Stomach (tissue), 4 donors: ENCODE data around the gene CCDC69.

ENCODE experiments used
- POLR2A ChIP-seq, 4 donors: fragments of 450-650 bp; IDR thresholded peaks; one replicate each; pipeline ENCODE4 v1.6.1; 2016; ENCODE audit warnings: antibody characterized with exemption in 4 of 4, control low read depth in 2 of 4, mild to moderate bottlenecking in 1 of 4, moderate library complexity in 1 of 4
- POLR2AphosphoS5 ChIP-seq, 3 donors: sonication (generic); formaldehyde crosslinking; IDR thresholded peaks; one replicate each; pipeline ENCODE4 v1.6.1; 2016; ENCODE audit warnings: antibody characterized with exemption in 3 of 3
- TF ChIP-seq, protein P1 (sequence below), 7 experiments: fragments of 450-650 bp in 4 of 7; fragments of 200-600 bp in 3 of 7; sonication (generic) in 3 of 7; IDR thresholded peaks; one replicate each; pipeline ENCODE4 v1.5.1; 2016 to 2019; ENCODE audit warnings: antibody characterized with exemption in 7 of 7, control low read depth in 2 of 7, mild to moderate bottlenecking in 1 of 7

DNA sequence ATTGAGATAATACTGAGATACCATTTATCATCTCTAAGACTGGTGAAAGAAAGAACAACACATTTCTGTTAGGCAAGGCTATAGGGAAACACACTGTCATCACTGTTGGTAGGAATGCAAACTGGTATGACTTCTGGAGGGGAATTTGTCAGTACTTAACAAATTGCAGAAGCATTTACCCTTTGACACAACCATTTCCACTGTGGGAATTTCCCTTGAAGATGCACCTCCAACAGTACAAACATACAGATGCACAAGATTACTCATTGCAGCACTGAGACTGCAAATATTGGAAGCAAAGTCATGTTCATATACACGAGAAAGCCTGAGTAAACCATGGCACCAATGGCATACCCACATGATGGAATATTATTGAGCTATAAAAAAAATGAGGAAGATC, 46.7 kb upstream of the CCDC69 start:
- TF ChIP-seq, protein P1, sequence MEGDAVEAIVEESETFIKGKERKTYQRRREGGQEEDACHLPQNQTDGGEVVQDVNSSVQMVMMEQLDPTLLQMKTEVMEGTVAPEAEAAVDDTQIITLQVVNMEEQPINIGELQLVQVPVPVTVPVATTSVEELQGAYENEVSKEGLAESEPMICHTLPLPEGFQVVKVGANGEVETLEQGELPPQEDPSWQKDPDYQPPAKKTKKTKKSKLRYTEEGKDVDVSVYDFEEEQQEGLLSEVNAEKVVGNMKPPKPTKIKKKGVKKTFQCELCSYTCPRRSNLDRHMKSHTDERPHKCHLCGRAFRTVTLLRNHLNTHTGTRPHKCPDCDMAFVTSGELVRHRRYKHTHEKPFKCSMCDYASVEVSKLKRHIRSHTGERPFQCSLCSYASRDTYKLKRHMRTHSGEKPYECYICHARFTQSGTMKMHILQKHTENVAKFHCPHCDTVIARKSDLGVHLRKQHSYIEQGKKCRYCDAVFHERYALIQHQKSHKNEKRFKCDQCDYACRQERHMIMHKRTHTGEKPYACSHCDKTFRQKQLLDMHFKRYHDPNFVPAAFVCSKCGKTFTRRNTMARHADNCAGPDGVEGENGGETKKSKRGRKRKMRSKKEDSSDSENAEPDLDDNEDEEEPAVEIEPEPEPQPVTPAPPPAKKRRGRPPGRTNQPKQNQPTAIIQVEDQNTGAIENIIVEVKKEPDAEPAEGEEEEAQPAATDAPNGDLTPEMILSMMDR (IDR thresholded peaks at IDR 0.05) = no peak
- no peak for TF ChIP-seq POLR2A (IDR thresholded peaks at IDR 0.05)
- TF ChIP-seq POLR2AphosphoS5 (IDR thresholded peaks at IDR 0.05) = no peak
